GM20000 (cell line): ENCODE data around the gene PLS3.

Experiments used
- DNase-seq: peaks from one replicate; pipeline ENCODE4 v3.0.0; 2012; ENCODE audit warnings: low spot score
- CTCF ChIP-seq: IDR thresholded peaks from 2 replicates; pipeline ENCODE4 v1.5.1; 2012; ENCODE audit warnings: mild to moderate bottlenecking, control low read depth; ENCODE audit errors: extremely low read depth, missing control alignments

The PLS3 gene

GRCh38 chrX:115583496-115584004, 22.6 kb downstream of the PLS3 start:
- no peak for DNase-seq
- TF ChIP-seq CTCF, result no peak

- no peak for TF ChIP-seq CTCF
- no peak for DNase-seq
Observed at GRCh38 chrX:115584696-115585095, 23.7 kb downstream of the PLS3 start.

- no peak for DNase-seq
- TF ChIP-seq CTCF, result no peak
Observed at GRCh38 chrX:115588179-115588578, 27.2 kb downstream of the PLS3 start.

- DNase-seq, result no peak
- no peak for TF ChIP-seq CTCF
Observed at GRCh38 chrX:115589419-115589818, 28.4 kb downstream of the PLS3 start.

- no peak for DNase-seq
- TF ChIP-seq CTCF, result no peak
Observed at GRCh38 chrX:115591420-115591819, 30.4 kb downstream of the PLS3 start.

GRCh38 chrX:115591856-115592842, 31.2 kb downstream of the PLS3 start:
- no peak for DNase-seq
- no peak for TF ChIP-seq CTCF

GRCh38 chrX:115592997-115593734, 32.2 kb downstream of the PLS3 start:
- no peak for DNase-seq

More at GRCh38 chrX:115592997-115593734, 32.2 kb downstream of the PLS3 start:
- no peak for TF ChIP-seq CTCF
